ENCODE results near the gene SPATA13.

DNA sequence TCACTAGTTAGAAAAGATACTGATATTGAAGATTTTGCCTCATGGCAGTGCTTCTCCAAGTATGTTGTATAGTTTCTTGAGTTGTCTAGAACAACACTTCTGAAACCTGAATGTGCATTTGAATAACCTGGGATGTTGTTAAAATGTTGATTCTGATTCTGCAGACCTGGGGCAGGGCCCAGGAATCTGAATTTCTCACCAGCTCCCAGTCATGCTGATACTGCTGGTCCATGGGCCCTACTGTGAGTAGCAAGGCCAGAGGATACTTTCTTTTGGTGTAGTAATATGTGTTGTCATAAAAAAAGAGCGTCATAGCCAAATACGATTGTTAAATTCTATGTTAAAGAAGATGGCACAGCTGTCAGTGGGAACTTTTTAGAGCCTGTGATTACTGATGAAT, 107.3 kb downstream of the SPATA13 start:
- TF ChIP-seq GATA2 (IDR thresholded peaks at IDR 0.05; ENCODE audit: insufficient read depth, insufficient read length, low read depth, low read length) (no peak), CTCF (IDR thresholded peaks at IDR 0.05; ENCODE audit: extremely low read depth in 1 of 2, insufficient read depth in 1 of 2, low read depth in 1 of 2, low read length in 2 of 2) (no peak), JUN (IDR thresholded peaks at IDR 0.05; ENCODE audit: borderline replicate concordance, insufficient read depth, insufficient read length, low read depth) (no peak), POLR2AphosphoS5 (IDR thresholded peaks at IDR 0.05; ENCODE audit: insufficient read depth, low read depth, low read length) (no peak), POLR2A (IDR thresholded peaks at IDR 0.05; ENCODE audit: low read depth, low read length) (no peak)
- TF ChIP-seq, protein P1, sequence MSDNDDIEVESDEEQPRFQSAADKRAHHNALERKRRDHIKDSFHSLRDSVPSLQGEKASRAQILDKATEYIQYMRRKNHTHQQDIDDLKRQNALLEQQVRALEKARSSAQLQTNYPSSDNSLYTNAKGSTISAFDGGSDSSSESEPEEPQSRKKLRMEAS (IDR thresholded peaks at IDR 0.05; ENCODE audit: insufficient read depth, insufficient read length) = no peak

Data from endothelial cell of umbilical vein (primary cell).